NCI-H2196 (cell line): ENCODE results near the gene CNTF.
"Not testable (repeated sequence)": the region's sequence is repeated elsewhere in the genome, so short reads cannot be mapped to it uniquely, and the experiment has no call there.

Experiments used
- DNase-seq: peaks from one replicate; lab custom pipeline; 2025; ENCODE audit not compliant: unreplicated experiment; lab: John Stamatoyannopoulos, UW

Gene CNTF

GRCh38 chr11:58622344-58622743 lies at the start of gene CNTF:
Gene CNTF, plus strand, starts transcription at chr11:58622665. Its CDS starts 88 bp downstream, at chr11:58622753.
- DNase-seq: no peak

- DNase-seq: not testable (repeated sequence)
These were observed 49.6 kb upstream of the CNTF start for GRCh38 chr11:58572906-58573305.

- peak; percentile 34 for DNase-seq
These were observed 48.9 kb upstream of the CNTF start for GRCh38 chr11:58573451-58574104.

GRCh38 chr11:58574881-58575280 lies 47.6 kb upstream of the CNTF start:
- no peak for DNase-seq

- DNase-seq: no peak
These were observed 47.0 kb upstream of the CNTF start, which contains the start of gene LPXN for GRCh38 chr11:58575377-58576020. Gene LPXN, minus strand, starts transcription at chr11:58575856. Its CDS starts 84 bp downstream, at chr11:58575772.

- peak; percentile 28 for DNase-seq
These were observed 45.5 kb upstream of the CNTF start for GRCh38 chr11:58576887-58577471.

GRCh38 chr11:58577555-58578135 lies 44.8 kb upstream of the CNTF start:
- DNase-seq: peak; percentile 72

- DNase-seq: peak; percentile 97
These were observed 44.3 kb upstream of the CNTF start for GRCh38 chr11:58578136-58578634.

GRCh38 chr11:58578635-58579191 lies 43.8 kb upstream of the CNTF start, which contains the start of gene ZFP91:
Gene ZFP91, plus strand, starts transcription at chr11:58579063. Its CDS starts 219 bp downstream, at chr11:58579282.
- peak; percentile 97 for DNase-seq

GRCh38 chr11:58579192-58580129 lies 43.0 kb upstream of the CNTF start:
- DNase-seq: peak; percentile 86

GRCh38 chr11:58580311-58580710 lies 42.2 kb upstream of the CNTF start:
- DNase-seq: no peak

- no peak for DNase-seq
These were observed 40.0 kb upstream of the CNTF start for GRCh38 chr11:58582437-58582836.

- no peak for DNase-seq
These were observed 35.5 kb upstream of the CNTF start for GRCh38 chr11:58586998-58587397.

GRCh38 chr11:58591659-58592058 lies 30.8 kb upstream of the CNTF start:
- no peak for DNase-seq

- peak; percentile 33 for DNase-seq
These were observed 29.5 kb upstream of the CNTF start for GRCh38 chr11:58592760-58593472.

- DNase-seq: no peak
These were observed 27.6 kb upstream of the CNTF start for GRCh38 chr11:58594826-58595225.

- no peak for DNase-seq
These were observed 25.8 kb upstream of the CNTF start for GRCh38 chr11:58596621-58597020.

- DNase-seq: no peak
These were observed 24.9 kb upstream of the CNTF start for GRCh38 chr11:58597486-58598144.

- no peak for DNase-seq
These were observed 22.0 kb upstream of the CNTF start for GRCh38 chr11:58600510-58600909.
